Fibroblast of lung (primary cell): ENCODE results near the gene ADCY4.

Experiments used
- CTCF ChIP-seq, 2 donors: IDR thresholded peaks in 1 of 2; conservative IDR thresholded peaks in 1 of 2; 1 replicate in 1 of 2; 2 replicates in 1 of 2; pipeline ENCODE4 v1.5.1; 2011 to 2012; ENCODE audit warnings: low read length in 2 of 2, control low read depth in 1 of 2, inconsistent platforms in 1 of 2, low read depth in 1 of 2, mild to moderate bottlenecking in 1 of 2
- EZH2 ChIP-seq: IDR thresholded peaks from 2 replicates; pipeline ENCODE4 v1.5.1; 2012; ENCODE audit warnings: low read length, control low read depth, mild to moderate bottlenecking; ENCODE audit errors: missing control alignments

- no peak for TF ChIP-seq CTCF (conservative IDR thresholded peaks at IDR 0.05 in 1 of 2, IDR thresholded peaks at IDR 0.05 in 1 of 2; ENCODE audit: low read depth in 1 of 2, low read length in 2 of 2)
- TF ChIP-seq EZH2, result no peak
These were observed 19.5 kb downstream of the ADCY4 start for GRCh38 chr14:24315243-24315806.
